ENCODE data around the gene CPA5. TPM values are rescaled to one million over a fixed set of nuclear protein-coding genes. Genes with fewer than 3 reads are reported as not detected.

Gene CPA5
- total RNA-seq, 6 experiments from 2014 or later = not detected

DNA sequence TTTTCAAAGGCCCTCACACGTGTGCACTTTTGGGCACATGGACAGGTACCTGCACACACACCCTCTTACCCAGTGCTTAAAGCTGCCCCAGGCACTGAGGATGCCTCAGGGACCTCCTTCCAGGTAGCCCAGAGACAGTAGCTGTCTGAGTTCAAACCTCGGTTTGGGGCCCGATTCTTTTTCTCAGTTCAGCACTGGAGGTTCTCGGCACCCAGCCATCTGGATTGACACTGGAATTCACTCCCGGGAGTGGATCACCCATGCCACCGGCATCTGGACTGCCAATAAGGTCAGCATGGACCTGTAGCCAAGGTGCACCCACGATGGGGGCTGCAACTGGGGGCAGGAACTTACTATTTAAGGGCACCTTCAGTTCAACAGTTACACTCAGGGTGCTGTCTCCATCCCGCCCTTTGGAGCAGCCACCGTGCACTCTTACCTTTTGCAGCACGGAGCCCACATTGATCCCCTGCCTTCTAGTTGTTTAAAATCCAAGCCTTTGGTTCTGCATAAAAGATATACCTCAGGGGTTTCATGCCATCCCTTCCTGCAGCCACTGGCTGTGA, 17.7 kb downstream of the CPA5 start:
- H3K9me3 Mint-ChIP-seq = peaks cover 30% of the 10 kb centered on the region
- peaks cover 16% of the 10 kb centered on the region for H3K27me3 Mint-ChIP-seq (ENCODE audit: insufficient read depth)

GRCh38 chr7:130363026-130363847, 18.6 kb downstream of the CPA5 start:
- H3K4me1 Mint-ChIP-seq (ENCODE audit: low read depth) = peaks cover 52% of the 10 kb centered on the region
- peak overlapping the region; percentile 83 for H3K27ac Mint-ChIP-seq
- peaks cover 16% of the 10 kb centered on the region for H3K27me3 Mint-ChIP-seq (ENCODE audit: insufficient read depth)
- H3K9me3 Mint-ChIP-seq = peaks cover 30% of the 10 kb centered on the region
- peaks cover 23% of the 10 kb centered on the region for H3K36me3 Mint-ChIP-seq (ENCODE audit: low read depth)
- peak; percentile 99 for DNase-seq
- peak overlapping the region; percentile 17; the same call in 1 of the 2 replicates for H3K4me3 Mint-ChIP-seq
- TF ChIP-seq CTCF (IDR thresholded peaks at IDR 0.05) = no peak

More for the DNA sequence above, 17.7 kb downstream of the CPA5 start:
- Mint-ChIP-seq H3K4me3 (no peak overlapping the region), H3K4me1 (ENCODE audit: low read depth) (peaks cover 56% of the 10 kb centered on the region), H3K27ac (no peak overlapping the region), H3K36me3 (ENCODE audit: low read depth) (peaks cover 23% of the 10 kb centered on the region)
- DNase-seq = no peak
- TF ChIP-seq CTCF (IDR thresholded peaks at IDR 0.05) = no peak

DNA sequence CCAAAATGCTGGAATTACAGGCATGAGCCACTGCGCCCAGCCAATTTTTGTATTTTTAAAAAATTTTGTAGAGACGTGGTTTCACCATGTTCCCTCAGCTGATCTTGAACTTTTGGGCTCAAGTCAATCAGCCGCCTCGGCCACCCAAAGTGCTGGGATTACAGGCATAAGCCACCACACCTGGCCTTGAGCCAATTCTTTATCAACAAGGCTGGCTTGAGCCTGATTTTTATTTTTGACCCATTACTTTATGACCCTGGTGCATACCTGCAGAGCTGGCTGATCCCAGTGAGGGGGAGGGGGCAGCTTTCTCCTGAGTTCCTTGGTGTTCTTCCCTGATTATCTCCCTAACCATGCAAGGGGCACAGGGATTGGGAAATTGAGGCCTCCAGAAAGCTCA, 19.8 kb downstream of the CPA5 start:
- Mint-ChIP-seq H3K4me1 (ENCODE audit: low read depth) (peaks cover 62% of the 10 kb centered on the region), H3K27me3 (ENCODE audit: insufficient read depth) (peaks cover 15% of the 10 kb centered on the region), H3K27ac (no peak overlapping the region), H3K36me3 (ENCODE audit: low read depth) (peaks cover 20% of the 10 kb centered on the region), H3K9me3 (peaks cover 20% of the 10 kb centered on the region), H3K4me3 (no peak overlapping the region)
- TF ChIP-seq CTCF (IDR thresholded peaks at IDR 0.05) = no peak
- no peak for DNase-seq

- Mint-ChIP-seq H3K9me3 (peaks cover 14% of the 10 kb centered on the region), H3K27me3 (ENCODE audit: insufficient read depth) (peaks cover 14% of the 10 kb centered on the region), H3K36me3 (ENCODE audit: low read depth) (peaks cover 13% of the 10 kb centered on the region), H3K4me1 (ENCODE audit: low read depth) (peaks cover 68% of the 10 kb centered on the region), H3K4me3 (no peak overlapping the region), H3K27ac (peak overlapping the region; percentile 13; the same call in 1 of the 2 replicates)
- DNase-seq = no peak
- TF ChIP-seq CTCF (IDR thresholded peaks at IDR 0.05) = no peak
Observed at GRCh38 chr7:130365088-130365487, 20.5 kb downstream of the CPA5 start.

- Mint-ChIP-seq H3K36me3 (ENCODE audit: low read depth) (peaks cover 6% of the 10 kb centered on the region), H3K27me3 (ENCODE audit: insufficient read depth) (peaks cover 11% of the 10 kb centered on the region), H3K27ac (peak overlapping the region; percentile 89), H3K4me3 (peak overlapping the region; percentile 74), H3K4me1 (ENCODE audit: low read depth) (peaks cover 75% of the 10 kb centered on the region), H3K9me3 (peaks cover 7% of the 10 kb centered on the region)
- TF ChIP-seq CTCF (IDR thresholded peaks at IDR 0.05) = no peak
- DNase-seq = peak; percentile 78
Observed at GRCh38 chr7:130365511-130366441, 21.2 kb downstream of the CPA5 start.

Data from HFFc6 (cell line).